Effector memory CD4-positive, alpha-beta T cell (primary cell): ENCODE results near the gene SMIM8.

Source experiments
- DNase-seq, 3 donors: peaks; one replicate each; pipeline ENCODE4 v3.0.0-alpha.2; 2020
- H3K27ac ChIP-seq: 2 replicates; pipeline ENCODE4 v1.7.0; 2013; ENCODE audit warnings: mild to moderate bottlenecking, low read length, moderate library complexity; ENCODE audit not compliant: insufficient read depth, poor library complexity, severe bottlenecking
- H3K27me3 ChIP-seq: replicated peaks from 2 replicates; pipeline ENCODE4 v1.7.0; 2013; ENCODE audit warnings: mild to moderate bottlenecking, low read length; ENCODE audit not compliant: insufficient read depth, control insufficient read depth, poor library complexity, severe bottlenecking
- H3K36me3 ChIP-seq: 2 replicates; pipeline ENCODE4 v1.7.0; 2013; ENCODE audit warnings: mild to moderate bottlenecking, low read length, moderate library complexity; ENCODE audit not compliant: control insufficient read depth, insufficient read depth
- H3K4me1 ChIP-seq: 2 replicates; pipeline ENCODE4 v1.7.0; 2013; ENCODE audit warnings: low read length, mild to moderate bottlenecking; ENCODE audit not compliant: control insufficient read depth, insufficient read depth, poor library complexity, severe bottlenecking
- H3K4me3 ChIP-seq: 2 replicates; pipeline ENCODE4 v1.7.0; 2013; ENCODE audit warnings: low read length, low read depth, mild to moderate bottlenecking; ENCODE audit not compliant: insufficient read depth, poor library complexity, severe bottlenecking
- H3K9me3 ChIP-seq: 2 replicates; pipeline ENCODE4 v1.7.0; 2013; ENCODE audit warnings: mild to moderate bottlenecking, low read length, moderate library complexity; ENCODE audit not compliant: control insufficient read depth
- total RNA-seq, 3 donors: gene quantifications; one replicate each; lab custom pipeline; 2026; lab: John Stamatoyannopoulos, UW

SMIM8 gene
- 4.4 to 9.5 (median 8.3) reads per million in 3 donors for total RNA-seq

- Histone ChIP-seq H3K27me3 (no peaks in the 10 kb centered on the region), H3K27ac (peak within 1 kb of the TSS; percentile 61), H3K4me1 (no peaks in the 10 kb centered on the region), H3K4me3 (peak within 1 kb of the TSS; percentile 100), H3K36me3 (no peaks in the 10 kb centered on the region), H3K9me3 (no peaks in the 10 kb centered on the region)
- DNase-seq: peak; percentile 62 to 76 (median 66)
These were observed at the start of gene SMIM8 for GRCh38 chr6:87322304-87323212. Gene SMIM8 (plus strand): TSS chr6:87322588. CDS start chr6:87337032, 14,444 bp downstream.

DNA sequence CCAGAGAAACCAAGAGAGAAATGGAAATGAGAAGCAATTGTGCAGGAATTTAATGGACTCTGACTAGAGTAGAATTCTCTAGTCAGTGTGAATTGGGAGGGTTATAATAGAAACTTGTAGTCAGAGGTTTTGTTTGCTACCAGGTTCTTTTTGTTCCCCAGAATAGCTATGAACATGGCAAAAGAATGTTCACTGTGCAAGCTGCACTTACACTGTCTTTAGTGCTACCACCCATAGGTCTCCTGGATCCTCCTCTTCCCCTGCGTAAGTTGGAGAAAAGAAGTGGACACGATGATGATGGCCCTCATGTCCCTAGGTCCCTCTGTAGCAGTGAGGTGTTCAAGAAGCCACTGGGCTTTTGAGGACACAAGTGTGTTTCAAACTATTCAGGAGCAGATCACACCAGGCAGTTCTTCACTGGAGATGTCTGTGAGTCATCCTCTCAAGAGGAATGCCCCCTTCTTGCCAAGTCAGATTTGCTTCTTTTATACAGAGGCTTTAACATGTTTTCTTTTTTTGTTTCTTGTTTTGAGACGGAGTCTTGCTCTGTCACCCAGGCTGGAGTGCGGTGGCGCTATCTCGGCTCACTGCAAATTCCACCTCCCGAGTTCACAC, 47.6 kb upstream of the SMIM8 start:
- no peaks in the 10 kb centered on the region for H3K9me3 ChIP-seq
- no peak for DNase-seq
- no peak overlapping the region for H3K27ac ChIP-seq
- no peaks in the 10 kb centered on the region for H3K36me3 ChIP-seq
- H3K27me3 ChIP-seq: no peaks in the 10 kb centered on the region
- H3K4me1 ChIP-seq: peaks cover 5% of the 10 kb centered on the region
- H3K4me3 ChIP-seq: no peak overlapping the region

- H3K36me3 ChIP-seq: no peaks in the 10 kb centered on the region
- no peaks in the 10 kb centered on the region for H3K9me3 ChIP-seq
- DNase-seq: no peak
- peaks cover 5% of the 10 kb centered on the region for H3K4me1 ChIP-seq
- H3K27me3 ChIP-seq: no peaks in the 10 kb centered on the region
- no peak overlapping the region for H3K27ac ChIP-seq
- no peak overlapping the region for H3K4me3 ChIP-seq
These were observed 45.8 kb upstream of the SMIM8 start for GRCh38 chr6:87276624-87277023.

DNA sequence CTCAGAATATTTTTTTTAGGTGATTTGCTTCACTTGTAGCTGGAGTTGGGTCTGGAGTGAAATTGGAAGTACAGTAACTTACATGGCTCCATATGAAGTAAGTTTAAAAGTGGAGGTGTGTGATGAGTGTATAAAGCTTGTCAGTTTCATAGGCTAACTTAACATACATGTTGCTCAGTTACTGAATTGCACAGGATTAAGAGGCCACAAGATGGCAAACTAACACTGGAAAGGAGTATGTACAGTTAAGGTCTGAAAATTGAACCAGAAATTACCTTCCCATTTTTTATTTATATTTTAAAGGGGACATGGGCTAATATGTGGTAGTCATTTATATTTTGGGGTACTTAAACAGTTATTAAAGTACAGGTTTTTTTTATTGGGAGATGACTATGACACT, 45.3 kb upstream of the SMIM8 start:
- DNase-seq: no peak
- no peak overlapping the region for H3K27ac ChIP-seq
- H3K4me3 ChIP-seq: no peak overlapping the region
- no peaks in the 10 kb centered on the region for H3K36me3 ChIP-seq
- H3K4me1 ChIP-seq: peaks cover 5% of the 10 kb centered on the region
- no peaks in the 10 kb centered on the region for H3K27me3 ChIP-seq
- no peaks in the 10 kb centered on the region for H3K9me3 ChIP-seq

DNA sequence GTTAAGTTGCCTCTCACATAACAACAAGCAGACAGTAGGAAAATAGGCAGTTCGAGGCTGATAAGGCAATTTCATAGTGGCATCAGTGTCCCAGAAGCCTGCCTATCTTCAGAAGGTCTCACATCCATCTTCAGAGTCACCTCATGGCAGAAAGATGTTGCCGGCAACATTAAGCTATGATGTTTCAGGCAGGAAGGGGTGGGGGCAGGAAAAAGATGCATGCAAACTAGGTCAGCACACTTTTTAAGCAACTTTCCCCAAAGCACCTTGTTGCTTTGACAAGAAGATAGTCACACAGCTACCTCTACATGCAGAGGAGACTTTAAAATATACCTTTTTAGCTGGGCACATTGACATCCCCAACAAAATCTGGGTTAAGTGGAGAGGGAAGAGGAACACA, 43.2 kb upstream of the SMIM8 start:
- no peak overlapping the region for H3K27ac ChIP-seq
- H3K36me3 ChIP-seq: no peaks in the 10 kb centered on the region
- peak in 2 of 3 donors; percentile 0 to 1 for DNase-seq

GRCh38 chr6:87281426-87281825, 41.0 kb upstream of the SMIM8 start:
- no peak overlapping the region for H3K27ac ChIP-seq
- no peaks in the 10 kb centered on the region for H3K9me3 ChIP-seq
- H3K36me3 ChIP-seq: no peaks in the 10 kb centered on the region
- H3K4me3 ChIP-seq: no peak overlapping the region
- H3K4me1 ChIP-seq: peaks cover 5% of the 10 kb centered on the region
- DNase-seq: no peak
- no peaks in the 10 kb centered on the region for H3K27me3 ChIP-seq

More for the DNA sequence above, 43.2 kb upstream of the SMIM8 start:
- Histone ChIP-seq H3K9me3 (no peaks in the 10 kb centered on the region), H3K27me3 (no peaks in the 10 kb centered on the region), H3K4me1 (peaks cover 5% of the 10 kb centered on the region), H3K4me3 (no peak overlapping the region)

- Histone ChIP-seq H3K4me3 (no peak overlapping the region), H3K4me1 (peaks cover 5% of the 10 kb centered on the region), H3K9me3 (no peaks in the 10 kb centered on the region), H3K27ac (no peak overlapping the region), H3K36me3 (no peaks in the 10 kb centered on the region), H3K27me3 (no peaks in the 10 kb centered on the region)
- no peak for DNase-seq
These were observed 39.6 kb upstream of the SMIM8 start for GRCh38 chr6:87282743-87283142.

GRCh38 chr6:87283461-87283860, 38.9 kb upstream of the SMIM8 start:
- H3K9me3 ChIP-seq: no peaks in the 10 kb centered on the region
- no peaks in the 10 kb centered on the region for H3K27me3 ChIP-seq
- H3K27ac ChIP-seq: no peak overlapping the region
- peaks cover 5% of the 10 kb centered on the region for H3K4me1 ChIP-seq
- DNase-seq: no peak
- H3K4me3 ChIP-seq: no peak overlapping the region
- no peaks in the 10 kb centered on the region for H3K36me3 ChIP-seq

- Histone ChIP-seq H3K4me1 (no peaks in the 10 kb centered on the region), H3K27ac (no peak overlapping the region), H3K36me3 (no peaks in the 10 kb centered on the region), H3K4me3 (no peak overlapping the region), H3K9me3 (no peaks in the 10 kb centered on the region), H3K27me3 (no peaks in the 10 kb centered on the region)
- no peak for DNase-seq
These were observed 35.1 kb upstream of the SMIM8 start for GRCh38 chr6:87287251-87287650.

GRCh38 chr6:87289571-87289970, 32.8 kb upstream of the SMIM8 start:
- H3K27ac ChIP-seq: no peak overlapping the region
- no peak for DNase-seq
- H3K36me3 ChIP-seq: no peaks in the 10 kb centered on the region
- H3K27me3 ChIP-seq: no peaks in the 10 kb centered on the region
- no peak overlapping the region for H3K4me3 ChIP-seq
- no peaks in the 10 kb centered on the region for H3K9me3 ChIP-seq
- H3K4me1 ChIP-seq: no peaks in the 10 kb centered on the region
